Stimulated activated CD8-positive, alpha-beta memory T cell treated with anti-CD3 and anti-CD28 coated beads, Interleukin-4, amount 100 ng/mL, for 24 hours (primary cell): ENCODE measurements around the gene CNNM2.
A peak's percentile ranks its signal among the peaks of the same experiment; 100 is the strongest.

Experiments used
- DNase-seq: peaks from one replicate; pipeline ENCODE4 v3.0.0-alpha.2; 2020; ENCODE audit warnings: low read depth

CNNM2 gene

DNA sequence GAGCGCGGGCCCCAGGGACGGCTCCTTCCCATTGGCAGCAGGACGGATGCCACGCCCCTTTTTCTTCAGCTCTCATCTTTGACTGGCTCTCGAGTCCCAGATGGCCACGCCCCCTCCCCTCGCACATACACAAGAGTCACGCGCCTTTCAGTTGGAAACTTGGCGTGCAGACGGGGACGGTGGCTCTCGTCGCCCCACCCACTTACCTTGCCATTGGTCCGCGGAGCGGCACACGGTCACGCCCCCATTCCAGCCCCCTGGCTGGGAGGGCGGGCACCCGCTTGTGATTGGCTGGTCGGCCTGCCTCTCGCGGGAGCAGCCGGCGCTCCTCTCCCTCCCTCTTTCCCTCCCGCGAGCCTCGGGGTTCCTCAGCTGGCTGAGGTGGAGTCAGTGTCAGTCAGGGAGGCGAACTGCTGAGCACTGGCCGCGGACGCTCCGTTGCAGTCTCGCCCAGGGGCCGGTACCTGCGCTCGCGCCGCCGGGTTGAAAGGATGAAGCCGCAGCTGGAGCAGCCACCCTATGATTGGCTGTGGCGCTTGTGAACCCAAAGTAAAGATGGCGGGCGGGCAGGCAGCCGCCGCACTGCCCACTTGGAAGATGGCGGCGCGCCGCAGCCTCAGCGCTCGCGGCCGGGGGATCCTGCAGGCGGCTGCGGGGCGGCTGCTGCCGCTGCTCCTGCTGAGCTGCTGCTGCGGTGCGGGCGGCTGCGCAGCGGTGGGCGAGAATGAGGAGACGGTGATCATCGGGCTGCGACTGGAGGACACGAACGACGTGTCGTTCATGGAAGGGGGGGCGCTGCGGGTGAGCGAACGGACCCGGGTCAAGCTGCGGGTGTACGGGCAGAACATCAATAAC, at the start of gene CNNM2:
TSS of gene CNNM2 (plus strand) at position 333 of the 855 bp plus-strand sequence. CDS start at position 520, 187 bp downstream.
- DNase-seq = peak; percentile 99

DNA sequence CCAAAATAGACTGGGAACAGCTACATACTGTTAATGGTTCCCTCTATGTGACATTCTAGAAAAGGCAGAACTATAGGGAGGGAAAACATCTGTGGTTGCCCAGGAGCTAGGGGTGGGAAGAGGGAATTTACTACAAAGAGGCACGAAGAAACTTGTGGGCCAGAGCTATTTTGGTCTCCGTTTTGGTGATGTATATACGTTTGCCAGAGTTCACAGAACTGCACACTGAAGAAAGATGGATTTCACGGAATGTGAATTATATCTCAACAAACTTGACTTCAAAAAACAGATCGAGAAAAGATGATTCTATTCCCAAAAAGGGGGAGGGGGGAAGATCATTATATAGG, 49.2 kb upstream of the CNNM2 start:
- DNase-seq = no peak

- DNase-seq = peak; percentile 1
These were observed 48.6 kb upstream of the CNNM2 start, which contains the start of gene AS3MT for GRCh38 chr10:102869258-102870198. Gene AS3MT, plus strand, starts transcription at chr10:102869470. Its CDS starts 123 bp downstream, at chr10:102869593.

DNA sequence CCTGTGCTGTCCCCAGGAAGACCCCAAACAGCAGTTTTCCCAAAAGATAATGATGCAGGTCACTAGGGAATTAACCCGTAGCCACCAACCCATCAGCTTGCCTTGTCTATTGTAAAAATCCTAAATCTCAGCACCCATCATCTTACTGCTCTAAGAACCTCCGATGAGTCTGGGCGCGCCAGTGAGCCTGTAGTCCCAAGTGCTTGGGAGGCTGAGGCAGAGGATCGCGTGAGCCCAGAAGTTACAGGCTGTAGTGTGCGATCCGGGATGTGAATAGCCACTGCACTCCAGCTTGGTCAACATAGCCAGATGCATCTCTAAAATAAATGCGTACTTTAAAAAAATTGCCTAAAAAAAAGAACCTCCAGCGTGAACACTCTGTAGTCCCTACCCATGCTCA, 47.9 kb upstream of the CNNM2 start:
- DNase-seq = no peak

GRCh38 chr10:102872163-102872562, 45.9 kb upstream of the CNNM2 start:
- no peak for DNase-seq

- no peak for DNase-seq
These were observed 41.3 kb upstream of the CNNM2 start for GRCh38 chr10:102876747-102877153.

DNA sequence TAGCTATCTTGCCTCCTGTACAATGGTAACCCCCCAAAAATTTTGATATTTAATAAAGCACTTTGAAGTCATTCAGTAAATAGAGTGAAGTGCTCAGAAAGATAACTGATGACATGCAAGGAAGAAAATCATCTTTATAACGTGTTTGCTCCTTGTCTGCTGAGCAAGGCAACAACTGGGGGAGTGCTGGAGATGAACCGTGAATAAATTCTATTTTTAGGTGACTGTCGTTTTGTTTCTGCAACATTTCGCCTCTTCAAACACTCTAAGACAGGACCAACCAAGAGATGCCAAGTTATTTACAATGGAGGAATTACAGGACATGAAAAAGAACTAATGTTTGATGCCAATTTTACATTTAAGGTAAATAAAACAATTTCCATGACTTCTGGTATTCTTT, 39.5 kb upstream of the CNNM2 start:
- DNase-seq = no peak

DNA sequence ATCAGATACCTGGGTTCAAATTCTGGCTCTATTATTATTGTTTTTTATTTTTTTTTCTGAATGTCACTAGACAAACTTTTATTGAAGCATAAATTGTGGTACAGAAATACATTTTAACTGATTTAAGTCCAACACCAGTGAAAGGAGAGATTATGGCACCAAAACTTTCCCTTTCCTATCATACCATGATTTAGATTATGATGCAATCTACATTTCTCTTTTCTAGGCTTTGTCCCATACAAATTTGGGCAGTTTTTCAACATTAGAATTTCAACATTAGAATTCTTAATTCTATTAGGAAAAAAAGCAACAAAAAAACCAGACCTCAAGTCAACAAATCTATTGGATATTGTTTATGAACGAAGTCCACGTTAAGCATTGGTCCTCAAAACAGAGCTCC, 37.8 kb upstream of the CNNM2 start:
- no peak for DNase-seq

- no peak for DNase-seq
These were observed 30.0 kb upstream of the CNNM2 start for GRCh38 chr10:102888048-102888447.

- no peak for DNase-seq
These were observed 23.5 kb upstream of the CNNM2 start for GRCh38 chr10:102894466-102895213.

- DNase-seq = no peak
These were observed 18.1 kb upstream of the CNNM2 start for GRCh38 chr10:102900006-102900405.

GRCh38 chr10:102904346-102904745, 13.7 kb upstream of the CNNM2 start:
- DNase-seq = no peak

- no peak for DNase-seq
These were observed 11.6 kb upstream of the CNNM2 start for GRCh38 chr10:102906507-102906906.

DNA sequence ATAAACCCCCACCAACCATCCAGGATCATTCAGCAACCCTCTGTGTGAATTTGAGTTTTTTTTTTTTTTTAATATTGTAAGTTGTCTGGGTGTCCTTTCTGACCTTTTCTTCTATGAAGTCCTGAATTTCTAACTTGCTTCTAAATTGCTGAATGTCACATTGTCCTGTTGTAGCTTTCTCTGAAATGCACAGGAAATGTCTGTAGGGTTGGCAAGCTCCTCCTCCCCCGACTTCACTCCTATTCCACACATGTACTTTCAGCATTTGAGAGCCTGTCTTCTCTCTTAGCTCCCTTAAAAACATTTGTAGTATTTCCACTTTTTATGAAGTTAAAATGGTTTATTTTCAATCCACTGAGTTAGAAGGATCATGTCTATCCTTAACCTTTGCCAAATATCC, 3.3 kb upstream of the CNNM2 start:
- no peak for DNase-seq

DNA sequence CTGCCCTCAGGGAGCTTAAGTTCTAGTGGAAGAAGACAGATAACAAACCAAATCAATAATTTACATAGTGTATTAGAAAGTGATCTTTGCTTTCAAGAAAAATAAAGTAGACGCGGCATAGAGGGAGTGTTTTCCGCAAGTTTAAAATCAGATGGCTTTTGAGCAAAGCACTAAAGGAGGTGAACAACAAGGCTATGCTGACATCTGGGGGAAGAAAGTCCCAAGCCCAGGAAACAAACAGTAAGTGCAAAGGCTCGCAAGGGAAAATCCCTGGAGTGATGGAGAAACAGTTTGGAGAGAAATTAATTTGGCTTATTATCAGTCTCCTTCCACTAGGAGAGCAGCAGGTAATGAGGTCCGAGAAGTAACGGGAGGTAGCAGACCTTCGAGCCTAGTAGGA, 1.9 kb upstream of the CNNM2 start:
- no peak for DNase-seq

DNA sequence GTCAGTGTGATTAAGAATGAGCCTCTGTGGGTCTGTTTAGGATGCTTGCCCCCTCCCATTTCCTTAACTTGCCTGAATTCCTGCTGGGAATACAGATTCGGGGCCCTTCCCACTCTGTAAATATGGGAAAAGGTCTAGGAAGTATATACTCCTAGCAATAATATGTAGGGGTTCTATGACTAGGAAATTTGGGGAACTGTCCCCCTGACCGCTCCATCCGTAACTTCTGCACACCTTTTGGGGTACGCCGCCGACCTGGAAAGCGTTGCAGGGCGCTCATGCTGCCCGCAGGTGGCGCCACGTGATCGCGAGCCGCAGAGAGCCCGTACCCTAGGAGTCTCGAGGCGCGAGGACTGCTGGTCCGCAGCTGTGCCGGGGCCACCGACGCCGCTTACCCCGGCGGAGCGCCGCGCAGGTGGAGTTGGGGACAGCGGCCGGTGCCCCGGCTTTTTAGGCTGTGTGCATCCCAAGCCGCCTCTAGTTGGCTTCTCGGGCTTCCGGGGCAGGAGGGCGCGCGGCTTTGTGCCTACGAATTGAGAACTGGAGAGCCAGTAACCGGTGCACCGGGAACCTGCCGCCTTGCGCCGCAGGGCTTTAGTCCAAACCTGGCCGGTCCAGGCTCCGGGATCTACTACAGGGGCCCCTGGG, 656 bp upstream of the CNNM2 start:
- peak; percentile 71 for DNase-seq

- DNase-seq = peak; percentile 4
These were observed 737 bp downstream of the CNNM2 start for GRCh38 chr10:102918817-102919245.

GRCh38 chr10:102919246-102919959, 1.3 kb downstream of the CNNM2 start:
- peak; percentile 8 for DNase-seq

- DNase-seq = no peak
These were observed 2.1 kb downstream of the CNNM2 start for GRCh38 chr10:102919992-102920739.

DNA sequence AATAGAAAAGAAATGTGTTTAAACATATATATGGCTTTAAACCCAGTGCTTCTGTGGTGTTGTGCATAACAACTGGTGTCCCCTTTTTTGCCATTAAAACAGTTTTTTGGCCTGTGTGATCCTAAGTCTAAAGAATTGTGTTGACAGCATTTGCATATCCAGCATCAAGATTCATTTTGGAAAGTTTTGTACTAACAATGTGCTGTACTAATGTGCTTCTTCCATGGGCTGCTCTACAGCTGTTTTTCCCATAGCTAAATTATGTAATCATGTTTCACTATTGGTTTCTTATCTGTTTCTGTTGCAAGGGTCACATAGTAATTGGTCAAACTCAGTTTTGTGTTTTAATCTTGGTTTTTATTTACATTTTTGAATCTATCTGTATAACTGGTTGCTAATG, 5.5 kb downstream of the CNNM2 start:
- DNase-seq = no peak
